HUDEP-2 (cell line): ENCODE measurements around the gene FAM171A1.
"Not testable (repeated sequence)": the region's sequence is repeated elsewhere in the genome, so short reads cannot be mapped to it uniquely, and the experiment has no call there.

Source experiments
- DNase-seq, 76 experiments: peaks; one replicate each; lab custom pipeline; 2025; ENCODE audit not compliant: unreplicated experiment in 76 of 76; lab: John Stamatoyannopoulos, UW

The FAM171A1 gene

GRCh38 chr10:15321431-15322341, 49.4 kb downstream of the FAM171A1 start:
- DNase-seq, result no peak

GRCh38 chr10:15320522-15321203, 50.4 kb downstream of the FAM171A1 start:
- no peak for DNase-seq

GRCh38 chr10:15320118-15320517, 51.0 kb downstream of the FAM171A1 start:
- no peak for DNase-seq

GRCh38 chr10:15316871-15317464, 54.1 kb downstream of the FAM171A1 start:
- DNase-seq, result no peak

- no peak for DNase-seq
Observed at GRCh38 chr10:15316145-15316544, 54.9 kb downstream of the FAM171A1 start.

GRCh38 chr10:15315286-15315685, 55.8 kb downstream of the FAM171A1 start:
- no peak for DNase-seq

GRCh38 chr10:15314482-15315045, 56.5 kb downstream of the FAM171A1 start:
- DNase-seq, result no peak

GRCh38 chr10:15313843-15314242, 57.2 kb downstream of the FAM171A1 start:
- peak in 3 of 76 experiments; percentile 3 to 4 (median 3) for DNase-seq

GRCh38 chr10:15313047-15313446, 58.0 kb downstream of the FAM171A1 start:
- no peak for DNase-seq

GRCh38 chr10:15311569-15312280, 59.4 kb downstream of the FAM171A1 start:
- DNase-seq, result no peak

- no peak for DNase-seq
Observed at GRCh38 chr10:15310776-15311568, 60.1 kb downstream of the FAM171A1 start.

- no peak for DNase-seq
Observed at GRCh38 chr10:15309221-15309620, 61.9 kb downstream of the FAM171A1 start.

- DNase-seq, result peak in 1 of 76 experiments; percentile 4
Observed at GRCh38 chr10:15306735-15307280, 64.3 kb downstream of the FAM171A1 start.

- no peak for DNase-seq
Observed at GRCh38 chr10:15305634-15306033, 65.5 kb downstream of the FAM171A1 start.

- no peak for DNase-seq
Observed at GRCh38 chr10:15305161-15305560, 65.9 kb downstream of the FAM171A1 start.

GRCh38 chr10:15302188-15302956, 68.7 kb downstream of the FAM171A1 start:
- not testable (repeated sequence) for DNase-seq

GRCh38 chr10:15300697-15301096, 70.4 kb downstream of the FAM171A1 start:
- no peak for DNase-seq

GRCh38 chr10:15300145-15300544, 70.9 kb downstream of the FAM171A1 start:
- DNase-seq, result no peak

GRCh38 chr10:15296701-15297100, 74.4 kb downstream of the FAM171A1 start:
- DNase-seq, result no peak
